Stimulated activated CD4-positive, alpha-beta T cell treated with anti-CD3 and anti-CD28 coated beads, Interleukin-2, amount 100 ng/mL, for 48 hours (primary cell): ENCODE measurements around the gene CEP57L1.
"Not testable (repeated sequence)": the region's sequence is repeated elsewhere in the genome, so short reads cannot be mapped to it uniquely, and the experiment has no call there.

Experiments used
- DNase-seq, 2 donors: peaks; one replicate each; pipeline ENCODE4 v3.0.0-alpha.2; 2020

The CEP57L1 gene

GRCh38 chr6:109075934-109076333 lies 19.4 kb upstream of the CEP57L1 start:
- no peak for DNase-seq

DNA sequence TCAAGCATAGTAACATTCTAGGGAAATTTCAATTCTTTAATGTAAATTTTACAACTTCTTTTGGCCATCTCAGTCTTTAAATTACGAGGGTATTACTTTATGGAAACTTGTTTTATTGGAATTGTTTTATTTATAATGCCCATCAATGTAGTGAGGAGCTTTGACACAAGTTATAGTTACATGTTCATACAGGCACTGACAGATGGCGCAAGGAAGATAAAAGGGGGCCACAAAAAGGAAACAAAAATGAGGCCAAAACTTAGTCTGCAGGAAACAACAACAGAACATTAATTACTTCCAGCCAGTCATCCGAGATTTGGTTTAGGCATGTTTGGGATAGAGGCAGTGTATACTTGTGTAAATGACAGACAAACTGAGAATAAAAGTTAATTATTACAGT lies 18.9 kb upstream of the CEP57L1 start:
- DNase-seq: no peak

DNA sequence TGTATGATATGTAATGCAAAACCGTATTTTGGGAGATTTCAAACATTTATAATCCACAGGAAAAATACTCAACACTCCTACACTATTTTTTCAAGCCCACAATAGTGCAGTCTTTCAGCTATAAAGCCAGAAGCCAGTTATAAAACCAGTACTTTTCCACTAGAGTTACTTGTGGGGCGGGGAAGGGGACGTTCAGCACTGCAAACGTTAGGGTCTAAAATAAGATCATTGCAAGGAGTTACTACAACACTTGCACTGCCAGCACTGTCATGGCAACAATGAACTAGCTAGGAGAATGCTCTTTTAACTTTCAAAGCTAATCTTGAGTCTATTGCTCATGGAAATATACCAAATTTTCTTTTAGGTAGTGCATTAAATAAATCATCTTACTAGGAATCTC lies 15.3 kb upstream of the CEP57L1 start:
- no peak for DNase-seq

DNA sequence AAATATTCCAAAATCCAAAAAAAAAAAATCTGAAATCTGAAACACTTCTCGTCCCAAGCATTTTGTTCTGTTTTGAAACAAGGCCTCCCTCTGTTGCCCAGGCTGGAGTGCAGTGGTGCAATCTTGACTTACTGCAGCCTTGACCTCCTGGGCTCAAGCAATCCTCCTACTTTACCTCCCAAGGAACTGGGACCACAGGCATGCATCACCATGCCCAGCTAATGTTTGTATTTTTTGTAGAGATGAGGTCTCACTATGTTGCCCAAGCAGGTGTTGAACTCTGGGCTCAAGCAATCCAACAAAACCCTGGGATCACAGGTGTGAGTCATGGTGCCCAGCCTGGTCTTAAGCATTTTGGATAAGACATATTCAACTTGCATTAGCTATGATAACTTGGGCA lies 14.3 kb upstream of the CEP57L1 start:
- no peak for DNase-seq

GRCh38 chr6:109081516-109082187 lies 13.7 kb upstream of the CEP57L1 start:
- no peak for DNase-seq

GRCh38 chr6:109082188-109082577 lies 13.1 kb upstream of the CEP57L1 start:
- no peak for DNase-seq

- no peak for DNase-seq
Measured at GRCh38 chr6:109083657-109084056, 11.7 kb upstream of the CEP57L1 start.

DNA sequence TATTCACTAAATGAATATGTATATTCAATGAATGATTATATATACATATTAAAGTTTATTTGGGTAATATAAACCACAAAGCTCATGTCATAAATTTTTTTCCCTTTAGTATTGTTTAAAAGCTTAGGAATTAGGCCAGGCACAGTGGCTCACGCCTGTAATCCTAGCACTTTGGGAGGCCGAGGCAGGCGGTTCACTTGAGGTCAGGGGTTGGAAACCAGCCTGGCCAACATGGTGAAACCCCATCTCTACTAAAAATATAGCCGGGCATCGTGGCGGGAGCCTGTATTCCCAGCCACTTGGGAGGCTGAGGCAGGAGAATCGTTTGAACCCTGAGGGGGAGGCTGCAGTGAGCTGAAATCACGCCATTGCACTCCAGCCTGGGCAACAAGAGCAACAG lies 11.2 kb upstream of the CEP57L1 start:
- not testable (repeated sequence) for DNase-seq

- no peak for DNase-seq
Measured at GRCh38 chr6:109087661-109088264, 7.5 kb upstream of the CEP57L1 start.

DNA sequence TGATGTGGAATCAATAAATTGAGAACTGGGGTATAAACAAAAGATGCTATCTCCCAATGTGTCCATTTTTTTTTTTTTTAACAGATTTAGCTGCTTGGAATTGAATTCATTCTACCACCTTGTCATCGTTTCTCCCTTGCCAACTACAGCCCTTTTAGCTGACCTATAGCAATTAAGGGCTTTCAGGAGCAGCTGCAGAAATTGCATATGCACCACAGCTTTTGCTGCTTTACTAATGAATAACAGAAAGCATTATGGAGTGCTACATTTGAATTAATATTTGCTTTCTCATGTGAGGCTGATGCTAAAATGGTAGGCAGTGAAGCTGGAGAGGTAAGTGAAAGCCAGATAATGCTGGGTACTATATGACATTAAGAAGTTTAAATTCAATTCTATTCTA lies 6.3 kb upstream of the CEP57L1 start:
- DNase-seq: no peak

DNA sequence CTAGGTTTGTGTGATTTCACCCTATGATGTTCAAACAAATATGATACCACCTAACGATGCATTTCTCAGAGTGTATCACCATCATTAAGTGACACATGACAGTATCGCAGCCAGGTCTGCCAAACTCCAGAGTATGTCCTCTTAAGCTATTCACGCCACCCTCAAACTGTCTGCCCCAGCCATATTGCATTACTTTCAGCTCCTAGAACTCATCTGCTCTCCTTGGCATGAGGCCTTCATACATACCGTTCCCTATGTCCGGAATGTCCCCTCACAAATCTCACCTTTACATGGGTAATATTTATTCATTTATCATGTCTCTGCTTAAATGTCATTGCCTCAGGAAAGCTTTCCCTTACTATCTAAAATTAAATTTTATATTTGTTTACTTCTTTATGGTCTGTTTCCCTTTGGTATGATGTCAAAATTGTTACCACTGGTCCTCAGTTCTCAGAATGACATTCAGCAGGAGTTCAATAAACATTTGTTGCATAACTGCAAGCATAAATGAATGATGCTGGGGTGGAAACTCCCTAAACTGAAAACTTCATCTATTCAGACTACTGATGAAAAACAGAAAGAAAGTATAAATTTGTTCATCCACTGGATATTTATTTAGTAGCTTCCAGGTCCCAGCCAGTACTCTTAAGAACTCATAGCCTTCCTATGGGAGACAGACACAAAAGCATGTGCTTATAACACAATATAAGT lies 3.8 kb upstream of the CEP57L1 start:
- DNase-seq: no peak

DNA sequence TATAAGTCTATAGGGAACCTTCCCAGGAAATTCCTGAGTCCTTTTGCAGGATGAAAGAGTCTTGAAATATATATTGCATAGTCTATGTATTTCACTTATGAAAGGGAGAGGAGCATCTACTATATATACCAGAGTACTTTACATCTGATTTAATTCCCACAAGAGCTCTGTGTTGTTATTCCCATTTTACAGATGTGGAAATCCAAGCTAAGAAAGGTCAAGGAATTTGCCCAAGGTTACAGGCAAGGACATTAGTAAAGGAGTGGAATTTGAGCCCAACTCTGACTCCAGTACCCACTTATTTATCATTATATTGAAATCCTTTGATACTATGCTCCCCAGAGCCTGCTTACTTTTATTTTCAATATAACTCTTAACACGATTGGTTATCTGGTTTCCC lies 3.2 kb upstream of the CEP57L1 start:
- DNase-seq: no peak

DNA sequence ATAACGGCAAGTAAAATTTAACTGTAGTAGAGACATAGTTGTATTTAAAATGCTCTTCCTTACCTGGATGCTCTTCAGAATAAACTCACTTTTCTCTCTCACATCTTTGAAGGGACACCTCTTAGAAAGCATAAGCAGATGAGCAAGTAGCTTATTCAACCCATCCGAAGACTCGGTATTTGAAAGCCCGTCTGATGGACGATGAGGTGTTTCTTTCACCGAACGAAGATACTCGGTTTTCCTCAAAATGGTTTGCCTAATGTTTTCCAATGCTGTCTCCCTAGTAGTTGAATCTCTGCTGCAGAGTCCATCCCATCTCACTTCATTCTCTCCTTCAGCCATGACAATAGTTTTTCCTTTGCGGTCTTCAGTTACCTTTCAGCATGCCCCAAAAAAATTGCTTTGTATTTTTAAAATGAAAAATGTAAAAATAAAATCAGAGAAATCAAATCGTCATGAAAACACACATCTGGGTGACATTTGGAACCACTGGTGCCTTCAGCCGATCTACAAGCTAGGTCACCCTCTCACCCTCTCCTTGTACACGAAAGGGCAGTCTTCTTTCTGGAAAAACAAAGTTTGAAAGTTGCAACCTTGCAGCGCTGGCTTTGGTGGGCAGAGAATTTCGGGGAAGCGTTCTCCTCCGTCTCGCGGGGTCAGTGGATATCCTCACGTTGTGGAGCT lies 1.4 kb upstream of the CEP57L1 start:
- no peak for DNase-seq

GRCh38 chr6:109094416-109095035 lies 781 bp upstream of the CEP57L1 start, which contains the start of gene SESN1:
Gene SESN1 (minus strand): TSS chr6:109094846. CDS start chr6:109094073, 773 bp downstream.
- DNase-seq: peak; percentile 77 to 80

GRCh38 chr6:109095835-109096084 lies 453 bp downstream of the CEP57L1 start:
- no peak for DNase-seq

- no peak for DNase-seq
Measured at GRCh38 chr6:109096208-109096607, 901 bp downstream of the CEP57L1 start.

- no peak for DNase-seq
Measured at GRCh38 chr6:109097661-109098060, 2.4 kb downstream of the CEP57L1 start.

- no peak for DNase-seq
Measured at GRCh38 chr6:109102762-109103161, 7.5 kb downstream of the CEP57L1 start.

GRCh38 chr6:109103942-109104341 lies 8.6 kb downstream of the CEP57L1 start:
- no peak for DNase-seq

- no peak for DNase-seq
Measured at GRCh38 chr6:109104512-109104911, 9.2 kb downstream of the CEP57L1 start.

DNA sequence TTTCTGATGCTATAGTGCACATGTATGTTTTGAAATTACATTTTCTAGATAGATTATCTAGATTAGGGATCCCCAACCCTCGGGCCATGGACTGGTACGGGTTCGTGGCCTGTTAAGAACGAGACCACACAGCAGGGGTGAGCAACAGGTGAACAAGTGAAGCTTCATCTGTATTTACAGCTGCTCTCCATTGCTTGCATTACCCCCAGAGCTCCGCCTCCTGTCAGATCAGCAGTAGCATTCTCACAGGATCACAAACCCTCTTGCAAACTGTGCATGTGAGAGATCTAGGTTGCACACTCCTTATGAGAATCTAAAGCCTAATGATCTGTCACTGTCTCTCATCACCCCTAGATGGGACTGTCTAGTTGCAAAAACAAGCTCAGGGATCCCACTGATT lies 10.4 kb downstream of the CEP57L1 start:
- no peak for DNase-seq

DNA sequence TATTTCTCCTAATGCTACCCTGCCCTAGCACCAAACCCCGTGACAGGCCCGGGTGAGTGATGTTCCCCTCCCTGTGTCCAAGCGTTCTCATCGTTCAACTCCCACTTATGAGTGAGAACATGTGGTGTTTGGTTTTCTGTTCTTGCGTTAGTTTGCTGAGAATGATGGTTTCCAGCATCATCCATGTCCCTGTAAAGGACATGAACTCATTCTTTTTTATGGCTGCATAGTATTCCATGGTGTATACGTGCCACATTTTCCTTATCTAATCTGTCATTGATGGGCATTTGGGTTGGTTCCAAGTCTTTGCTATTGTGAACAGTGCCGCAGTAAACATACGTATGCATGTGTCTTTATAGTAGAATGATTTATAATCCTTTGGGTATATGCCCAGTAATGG lies 14.4 kb downstream of the CEP57L1 start:
- DNase-seq: not testable (repeated sequence)

- not testable (repeated sequence) for DNase-seq
Measured at GRCh38 chr6:109112663-109113062, 17.4 kb downstream of the CEP57L1 start.
